Ovary (tissue), 9 donors: ENCODE data around the gene SBK3. TPM values are rescaled to one million over a fixed set of nuclear protein-coding genes. Genes with fewer than 3 reads are reported as not detected.
A peak's percentile ranks its signal among the peaks of the same experiment; 100 is the strongest.

Experiments
- DNase-seq, 5 donors: peaks; one replicate each; pipeline ENCODE4 v3.0.0-alpha.2; 2019 to 2020
- H3K27ac ChIP-seq, 2 donors: fragments of 200-600 bp; one replicate each; pipeline versions ENCODE4 v1.5.1 to v1.8.0; 2019 to 2022
- H3K27me3 ChIP-seq: fragments of 200-600 bp; one replicate; pipeline ENCODE4 v1.8.0; 2022
- H3K36me3 ChIP-seq: fragments of 200-600 bp; sonication (generic); one replicate; pipeline ENCODE4 v1.5.1; 2019
- H3K4me1 ChIP-seq: one replicate; pipeline ENCODE4 v1.8.1; 2013; ENCODE audit warnings: mild to moderate bottlenecking, moderate library complexity; ENCODE audit not compliant: insufficient read depth
- H3K4me3 ChIP-seq: fragments of 200-600 bp; sonication (generic); one replicate; pipeline ENCODE4 v1.5.1; 2017
- H3K9me3 ChIP-seq, 2 donors: fragments of 200-600 bp in 1 of 2; sonication (generic) in 1 of 2; one replicate each; pipeline versions ENCODE4 v1.5.1 to v1.8.1; 2013 to 2019; ENCODE audit warnings: mild to moderate bottlenecking in 1 of 2, moderate library complexity in 1 of 2
- CTCF ChIP-seq, 3 donors: fragments of 450-650 bp in 2 of 3; fragments of 200-600 bp in 1 of 3; IDR thresholded peaks; one replicate each; pipeline versions ENCODE4 v1.5.1 to v1.8.0; 2016 to 2022; ENCODE audit warnings: antibody characterized with exemption in 3 of 3, mild to moderate bottlenecking in 1 of 3
- EP300 ChIP-seq: sonication (generic); formaldehyde crosslinking; IDR thresholded peaks from one replicate; pipeline ENCODE4 v1.6.1; 2017; ENCODE audit warnings: antibody characterized with exemption
- POLR2A ChIP-seq: fragments of 450-650 bp; IDR thresholded peaks from one replicate; pipeline ENCODE4 v1.6.1; 2017; ENCODE audit warnings: antibody characterized with exemption, mild to moderate bottlenecking, moderate library complexity
- WGBS, 3 donors: extraction: QIAGEN DNeasy Blood & Tissue Kit in 1 of 3; methylation state at CpG; one replicate each; pipeline versions ENCODE4 v1.1.5 to v1.1.7; 2013 to 2017; 5-methylcytosine and 5-hydroxymethylcytosine counted together
- intact Hi-C, 4 donors: fragments of 100-400 bp; cut with DNase I; formaldehyde crosslinking; loops; one replicate each; pipeline versions ENCODE4 v1.11.0 to v1.15.1; 2022 to 2023
- polyA plus RNA-seq, 2 donors: library from polyadenylated mRNA; stranded (reverse); fragments of 200-250 nt in 1 of 2; fragments of 350-450 nt in 1 of 2; fragmentation: Illumina TruSeq in 1 of 2; extraction: RNeasy Lipid Tissue Mini Kit (QIAGEN cat#74804) in 1 of 2; gene quantifications; one replicate each; pipeline ENCODE4 v1.2.3, GENCODE V29; 2013 to 2014
- total RNA-seq, 7 donors: library from RNA; depleted of rRNA in 2 of 7; stranded (reverse); fragments of >200 nt in 2 of 7; fragmentation: NEBNext Ultra II Directional in 3 of 7; extraction: Animal tissue kit (Norgen Biotek cat#: 25700) in 3 of 7; gene quantifications; one replicate each; pipeline versions ENCODE4 v1.1.0 to v1.2.4, GENCODE V29; 2016 to 2023
- donor health status: DM: no; HTN: no; CAD: no; lungs with moderate emphysema.
- donor health status: DM: no; HTN: no; CAD: no.
- donor health status: Bipolar disorder and iron deficiency.
- donor health status: DM: yes; HTN: yes; CAD: no.
- donor health status: DM: no; HTN: no; CAD: no.
- donor health status: DM: yes; HTN: yes; CAD: no.

The SBK3 gene
- total and polyA plus RNA-seq, 9 donors, result 0.17 to 0.34 (median 0.26) TPM; not detected in 5

GRCh38 chr19:55503502-55504251, 41.7 kb downstream of the SBK3 start:
- Histone ChIP-seq H3K27me3 (no peaks in the 10 kb centered on the region), H3K27ac (no peak overlapping the region), H3K36me3 (no peaks in the 10 kb centered on the region), H3K9me3 (no peaks in the 10 kb centered on the region), H3K4me1 (no peaks in the 10 kb centered on the region), H3K4me3 (peak overlapping the region; percentile 17)
- TF ChIP-seq CTCF (IDR thresholded peaks at IDR 0.05), result peak; percentile 88 to 96 (median 94)
- TF ChIP-seq EP300, result no peak
- TF ChIP-seq POLR2A, result peak; percentile 15
- intact Hi-C loops, result loop anchor here (5.0 to 10.0 kb wide), 7 partner anchors 36 to 359 kb away; partner anchors contain the start of genes TNNT1 (in 2 of the 4), BRSK1 (in 1 of the 4), C19orf85 (in 1 of the 4) and HSPBP1 (in 1 of the 4)
- peak; percentile 89 to 94 (median 91) for DNase-seq
- WGBS, 3 donors, result 17 to 18% (median 18%) methylated on average over 64 of the region's 64 CpGs

- no peak for DNase-seq
- H3K4me1 ChIP-seq, result no peaks in the 10 kb centered on the region
- no peaks in the 10 kb centered on the region for H3K9me3 ChIP-seq
- intact Hi-C loops, result loop anchor here (5.0 to 10.0 kb wide), 7 partner anchors 36 to 358 kb away; partner anchors contain the start of genes TNNT1 (in 2 of the 4), BRSK1 (in 1 of the 4), C19orf85 (in 1 of the 4) and HSPBP1 (in 1 of the 4)
- no peak overlapping the region for H3K27ac ChIP-seq
- no peaks in the 10 kb centered on the region for H3K36me3 ChIP-seq
- no peaks in the 10 kb centered on the region for H3K27me3 ChIP-seq
- TF ChIP-seq POLR2A, result no peak
- TF ChIP-seq CTCF (IDR thresholded peaks at IDR 0.05), result no peak
- TF ChIP-seq EP300, result no peak
- WGBS, 3 donors, result 81 to 93% (median 93%) methylated on average over 17 of the region's 17 CpGs
- no peak overlapping the region for H3K4me3 ChIP-seq
These were observed 42.2 kb downstream of the SBK3 start for GRCh38 chr19:55503157-55503501.

- Histone ChIP-seq H3K27ac (no peak overlapping the region), H3K4me3 (no peak overlapping the region), H3K27me3 (no peaks in the 10 kb centered on the region), H3K9me3 (no peaks in the 10 kb centered on the region), H3K4me1 (no peaks in the 10 kb centered on the region), H3K36me3 (no peaks in the 10 kb centered on the region)
- TF ChIP-seq POLR2A (no peak), CTCF (IDR thresholded peaks at IDR 0.05) (no peak), EP300 (no peak)
- intact Hi-C loops, result loop anchor here (5.0 to 10.0 kb wide), 7 partner anchors 35 to 358 kb away; partner anchors contain the start of genes TNNT1 (in 2 of the 4), BRSK1 (in 1 of the 4), C19orf85 (in 1 of the 4) and HSPBP1 (in 1 of the 4)
- DNase-seq, result no peak
- 92 to 94% (median 93%) methylated on average over 9 of the region's 9 CpGs for WGBS, 3 donors
These were observed 43.0 kb downstream of the SBK3 start for GRCh38 chr19:55502197-55502952.

- Histone ChIP-seq H3K27me3 (no peaks in the 10 kb centered on the region), H3K9me3 (no peaks in the 10 kb centered on the region), H3K4me1 (no peaks in the 10 kb centered on the region), H3K4me3 (no peak overlapping the region), H3K27ac (no peak overlapping the region), H3K36me3 (no peaks in the 10 kb centered on the region)
- intact Hi-C loops, result loop anchor here (5.0 to 10.0 kb wide), 7 partner anchors 33 to 356 kb away; partner anchors contain the start of genes TNNT1 (in 2 of the 4), BRSK1 (in 1 of the 4), C19orf85 (in 1 of the 4) and HSPBP1 (in 1 of the 4)
- WGBS, 3 donors, result 91 to 94% (median 93%) methylated on average over 26 of the region's 26 CpGs
- peak in 1 of 5 donors; percentile 37 for DNase-seq
- TF ChIP-seq EP300 (no peak), CTCF (IDR thresholded peaks at IDR 0.05) (no peak), POLR2A (no peak)
These were observed 44.9 kb downstream of the SBK3 start for GRCh38 chr19:55500368-55500952.
